SK-N-SH (cell line): ENCODE data around the gene MAML3. TPM values are rescaled to one million over a fixed set of nuclear protein-coding genes. Genes with fewer than 3 reads are reported as not detected.
A peak's percentile ranks its signal among the peaks of the same experiment; 100 is the strongest.

Experiments
- CTCF ChIA-PET: fragments of 300-600, 350-600 bp; formaldehyde crosslinking; extraction: SDS; loops from one replicate; lab custom pipeline; 2021; lab: Yijun Ruan, JAX
- POLR2A ChIA-PET: fragments of 350-600 bp; sonication (Branson Sonifier 250); formaldehyde crosslinking; extraction: SDS; loops from one replicate; lab custom pipeline; 2020; ENCODE audit warnings: antibody characterized with exemption, inconsistent platforms; lab: Yijun Ruan, JAX
- DNase-seq: peaks from one replicate; pipeline ENCODE4 v3.0.0; 2012
- H2AFZ ChIP-seq: fragments of 200-600 bp; sonication (generic); 2 replicates; pipeline ENCODE4 v1.8.1; 2016; ENCODE audit warnings: antibody characterized with exemption, mild to moderate bottlenecking, low read depth
- H3F3A ChIP-seq: fragments of 200-600 bp; sonication (generic); replicated peaks from 2 replicates; pipeline ENCODE3; 2016; ENCODE audit warnings: antibody characterized with exemption, mild to moderate bottlenecking; ENCODE audit not compliant: insufficient read depth
- H3K27ac ChIP-seq, 2 experiments: fragments of 200-500 bp in 1 of 2; fragments of 200-600 bp in 1 of 2; sonication (Bioruptor generic) in 1 of 2; sonication (generic), shearing (Covaris generic) in 1 of 2; 2 replicates each; pipeline versions ENCODE4 v1.5.1 to v1.6.1; 2014 to 2016; ENCODE audit warnings: low read depth in 2 of 2, inconsistent platforms in 1 of 2, low read length in 1 of 2, mild to moderate bottlenecking in 1 of 2, mixed read lengths in 1 of 2
- H3K27me3 ChIP-seq: fragments of 200-600 bp; sonication (generic), shearing (Covaris generic); 2 replicates; pipeline ENCODE4 v1.6.1; 2016; ENCODE audit warnings: mixed run types; ENCODE audit not compliant: insufficient read depth
- H3K36me3 ChIP-seq, 2 experiments: fragments of 200-500 bp in 1 of 2; fragments of 200-600 bp in 1 of 2; sonication (Bioruptor generic) in 1 of 2; sonication (generic) in 1 of 2; replicated peaks in 1 of 2; 2 replicates each; pipeline versions ENCODE3 to v1.5.1; 2014 to 2016; ENCODE audit warnings: low read length in 1 of 2, mild to moderate bottlenecking in 1 of 2; ENCODE audit not compliant: insufficient read depth in 2 of 2, control insufficient read depth in 1 of 2
- H3K4me1 ChIP-seq, 2 experiments: fragments of 200-500 bp in 1 of 2; fragments of 200-600 bp in 1 of 2; sonication (Bioruptor generic) in 1 of 2; sonication (generic), shearing (Covaris generic) in 1 of 2; 2 replicates each; pipeline versions ENCODE4 v1.5.1 to v1.6.1; 2014 to 2016; ENCODE audit warnings: low read depth in 1 of 2, low read length in 1 of 2, mixed run types in 1 of 2; ENCODE audit not compliant: insufficient read depth in 2 of 2, control insufficient read depth in 1 of 2
- H3K4me2 ChIP-seq: fragments of 200-600 bp; sonication (generic), shearing (Covaris generic); 2 replicates; pipeline ENCODE4 v1.6.1; 2017; ENCODE audit warnings: mixed run types
- H3K4me3 ChIP-seq, 2 experiments: fragments of 200-500 bp in 1 of 2; fragments of 200-600 bp in 1 of 2; sonication (Bioruptor generic) in 1 of 2; sonication (generic), shearing (Covaris generic) in 1 of 2; 2 replicates each; pipeline versions ENCODE4 v1.5.1 to v1.8.1; 2014 to 2016; ENCODE audit warnings: low read depth in 2 of 2, inconsistent platforms in 1 of 2, low read length in 1 of 2, mild to moderate bottlenecking in 1 of 2, mixed read lengths in 1 of 2, moderate library complexity in 1 of 2
- H3K79me2 ChIP-seq: fragments of 200-600 bp; sonication (generic); 2 replicates; pipeline ENCODE4 v1.8.1; 2017; ENCODE audit warnings: mild to moderate bottlenecking; ENCODE audit not compliant: insufficient read depth
- H3K9ac ChIP-seq: fragments of 200-600 bp; sonication (generic); 2 replicates; pipeline ENCODE4 v1.6.1; 2017; ENCODE audit warnings: mixed run types
- H3K9me2 ChIP-seq: fragments of 200-600 bp; sonication (generic); 2 replicates; pipeline ENCODE4 v1.6.1; 2017; ENCODE audit warnings: mixed run types
- H3K9me3 ChIP-seq: fragments of 200-600 bp; sonication (generic); 2 replicates; pipeline ENCODE4 v1.6.1; 2017; ENCODE audit warnings: mixed run types, mild to moderate bottlenecking, moderate library complexity
- H4K20me1 ChIP-seq: fragments of 200-600 bp; sonication (generic); 2 replicates; pipeline ENCODE4 v1.6.1; 2017; ENCODE audit warnings: mild to moderate bottlenecking, mixed run types; ENCODE audit not compliant: insufficient read depth
- ELF1 ChIP-seq: IDR thresholded peaks from 2 replicates; pipeline ENCODE4 v1.4.0; 2012
- EP300 ChIP-seq, 2 experiments: IDR thresholded peaks; 2 replicates each; pipeline versions ENCODE4 v1.4.0 to v1.6.1; 2012; ENCODE audit warnings: borderline replicate concordance in 1 of 2, low read depth in 1 of 2, low read length in 1 of 2
- FOXM1 ChIP-seq: IDR thresholded peaks from 2 replicates; pipeline ENCODE4 v1.4.0; 2012; ENCODE audit warnings: low read depth, mild to moderate bottlenecking
- GATA2 ChIP-seq: sonication (generic); formaldehyde crosslinking; IDR thresholded peaks from 2 replicates; pipeline ENCODE4 v1.5.0; 2020; ENCODE audit warnings: mild to moderate bottlenecking, missing genetic modification reagents
- MXI1 ChIP-seq: IDR thresholded peaks from 2 replicates; pipeline ENCODE4 v1.6.1; 2012; ENCODE audit warnings: mild to moderate bottlenecking, low read depth, low read length, improper control_type of control experiment
- NFIC ChIP-seq: IDR thresholded peaks from 2 replicates; pipeline ENCODE4 v1.4.0; 2012; ENCODE audit warnings: borderline replicate concordance
- POLR2AphosphoS5 ChIP-seq: IDR thresholded peaks from 2 replicates; pipeline ENCODE4 v1.6.1; 2012; ENCODE audit warnings: low read depth, low read length
- RFX5 ChIP-seq: IDR thresholded peaks from 2 replicates; pipeline ENCODE4 v1.6.1; 2012; ENCODE audit warnings: mild to moderate bottlenecking, improper control_type of control experiment, low read length
- TAF1 ChIP-seq: IDR thresholded peaks from 2 replicates; pipeline ENCODE4 v1.6.1; 2012; ENCODE audit warnings: low read depth, mild to moderate bottlenecking, low read length, moderate library complexity, borderline replicate concordance
- TCF12 ChIP-seq: IDR thresholded peaks from 2 replicates; pipeline ENCODE4 v1.4.0; 2012
- TEAD4 ChIP-seq: IDR thresholded peaks from 2 replicates; pipeline ENCODE4 v1.4.0; 2012; ENCODE audit warnings: mild to moderate bottlenecking, borderline replicate concordance; ENCODE audit not compliant: insufficient read depth
- ZBTB33 ChIP-seq: IDR thresholded peaks from 2 replicates; pipeline ENCODE4 v1.4.0; 2012; ENCODE audit warnings: low read depth, borderline replicate concordance
- WGBS: methylation state at CpG from one replicate; pipeline ENCODE4 v1.1.6; 2017; ENCODE audit warnings: low lambda C conversion rate; 5-methylcytosine and 5-hydroxymethylcytosine counted together
- polyA plus RNA-seq, 3 experiments: library from polyadenylated mRNA; depleted of rRNA; stranded (reverse); fragments of >200 nt; gene quantifications; 2 replicates each; pipeline ENCODE4 v1.2.3, GENCODE V29; 2012
- TF ChIP-seq, protein P1 (sequence below): IDR thresholded peaks from 2 replicates; pipeline ENCODE4 v1.4.0; 2012; ENCODE audit warnings: low read depth
- TF ChIP-seq, protein P2 (sequence below): fragments of 200-600 bp; sonication (generic); IDR thresholded peaks from 2 replicates; pipeline ENCODE4 v1.6.1; 2017; ENCODE audit warnings: antibody characterized with exemption, mild to moderate bottlenecking, moderate library complexity

The MAML3 gene
- polyA plus RNA-seq, 1 of the 3 experiments (the other 2 are of a cell fraction) = 5.3 TPM

DNA sequence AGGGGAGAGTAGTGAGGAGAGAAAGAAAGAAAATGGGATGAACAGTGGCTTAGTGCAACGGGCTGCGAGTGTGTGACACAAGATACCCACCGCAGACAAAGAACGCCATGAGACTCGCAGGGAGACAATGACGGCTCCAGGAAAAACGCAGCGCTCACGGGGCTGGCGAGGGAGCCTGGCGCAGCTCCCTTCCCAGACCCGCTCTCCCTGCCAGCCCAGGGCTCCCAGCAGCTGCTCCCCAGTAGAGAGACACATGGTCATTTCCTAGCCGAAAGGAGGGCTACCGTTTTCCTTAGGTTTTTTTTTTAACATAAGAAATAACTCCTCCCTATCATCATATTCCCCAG lies 149.5 kb downstream of the MAML3 start:
- Histone ChIP-seq H3K27me3 (no peaks in the 10 kb centered on the region), H4K20me1 (no peaks in the 10 kb centered on the region), H3K4me2 (peak overlapping the region; percentile 61), H3F3A (no peaks in the 10 kb centered on the region), H3K9me2 (no peaks in the 10 kb centered on the region), H3K27ac (peak overlapping the region; percentile 62 to 96), H3K4me3 (peak overlapping the region; percentile 33 to 54), H3K79me2 (0 out of 2 replicates have a peak, but pooled peaks cover 5% of the 10 kb centered on the region), H3K9ac (peak overlapping the region; percentile 61), H3K9me3 (no peaks in the 10 kb centered on the region), H3K4me1 (peaks cover 10 to 43% of the 10 kb centered on the region in 2 experiments; a peak in 3 of 4 replicates), H3K36me3 (no peaks in the 10 kb centered on the region), H2AFZ (peak overlapping the region; percentile 79; the same call in 1 of the 2 replicates)
- peak; percentile 79 for DNase-seq
- ChIA-PET CTCF (interaction anchor here (0.7 to 1.3 kb wide), 3 partner anchors 19 to 270 kb away, joined by 3 to 5 read pairs (median 3); no protein-coding TSS in a partner anchor), POLR2A (interaction anchor here (0.8 to 1.9 kb wide), 5 partner anchors 32 to 233 kb away, joined by 3 to 7 read pairs (median 5); no protein-coding TSS in a partner anchor)
- 7% methylated on average over 11 of the region's 14 CpGs for WGBS
- no peak for TF ChIP-seq FOXM1
- TF ChIP-seq TAF1 = peak; percentile 39; the same call in 1 of the 2 replicates
- TF ChIP-seq MXI1 = peak; percentile 72; the same call in 1 of the 2 replicates
- peak; percentile 36; the same call in 1 of the 2 replicates for TF ChIP-seq POLR2AphosphoS5
- TF ChIP-seq, protein P1, sequence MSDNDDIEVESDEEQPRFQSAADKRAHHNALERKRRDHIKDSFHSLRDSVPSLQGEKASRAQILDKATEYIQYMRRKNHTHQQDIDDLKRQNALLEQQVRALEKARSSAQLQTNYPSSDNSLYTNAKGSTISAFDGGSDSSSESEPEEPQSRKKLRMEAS = peak; percentile 21; the same call in 1 of the 2 replicates

- ChIA-PET CTCF (interaction anchor here (0.7 to 1.4 kb wide), 6 partner anchors 20 to 269 kb away, joined by 3 to 5 read pairs (median 3); no protein-coding TSS in a partner anchor), POLR2A (interaction anchor here (0.8 to 1.9 kb wide), 6 partner anchors 32 to 551 kb away, joined by 3 to 7 read pairs (median 4); no protein-coding TSS in a partner anchor)
- H3F3A ChIP-seq = no peaks in the 10 kb centered on the region
- H3K9me3 ChIP-seq = no peaks in the 10 kb centered on the region
- TF ChIP-seq EP300 (IDR thresholded peaks at IDR 0.05; ENCODE audit: borderline replicate concordance in 1 of 2, low read depth in 1 of 2, low read length in 1 of 2) (no peak), TEAD4 (no peak), RFX5 (no peak), MXI1 (no peak), TCF12 (no peak), ELF1 (no peak), NFIC (no peak), ZBTB33 (no peak), GATA2 (CRISPR knock-in tag) (no peak)
- TF ChIP-seq, protein P2, sequence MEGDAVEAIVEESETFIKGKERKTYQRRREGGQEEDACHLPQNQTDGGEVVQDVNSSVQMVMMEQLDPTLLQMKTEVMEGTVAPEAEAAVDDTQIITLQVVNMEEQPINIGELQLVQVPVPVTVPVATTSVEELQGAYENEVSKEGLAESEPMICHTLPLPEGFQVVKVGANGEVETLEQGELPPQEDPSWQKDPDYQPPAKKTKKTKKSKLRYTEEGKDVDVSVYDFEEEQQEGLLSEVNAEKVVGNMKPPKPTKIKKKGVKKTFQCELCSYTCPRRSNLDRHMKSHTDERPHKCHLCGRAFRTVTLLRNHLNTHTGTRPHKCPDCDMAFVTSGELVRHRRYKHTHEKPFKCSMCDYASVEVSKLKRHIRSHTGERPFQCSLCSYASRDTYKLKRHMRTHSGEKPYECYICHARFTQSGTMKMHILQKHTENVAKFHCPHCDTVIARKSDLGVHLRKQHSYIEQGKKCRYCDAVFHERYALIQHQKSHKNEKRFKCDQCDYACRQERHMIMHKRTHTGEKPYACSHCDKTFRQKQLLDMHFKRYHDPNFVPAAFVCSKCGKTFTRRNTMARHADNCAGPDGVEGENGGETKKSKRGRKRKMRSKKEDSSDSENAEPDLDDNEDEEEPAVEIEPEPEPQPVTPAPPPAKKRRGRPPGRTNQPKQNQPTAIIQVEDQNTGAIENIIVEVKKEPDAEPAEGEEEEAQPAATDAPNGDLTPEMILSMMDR = no peak
- no peaks in the 10 kb centered on the region for H3K27me3 ChIP-seq
- peak overlapping the region; percentile 79; the same call in 1 of the 2 replicates for H2AFZ ChIP-seq
- H3K4me3 ChIP-seq = peak overlapping the region; percentile 33 to 54
- DNase-seq = peak; percentile 16
- H4K20me1 ChIP-seq = no peaks in the 10 kb centered on the region
- H3K9ac ChIP-seq = peak overlapping the region; percentile 61
- H3K27ac ChIP-seq = peak overlapping the region; percentile 62 to 96
- no peaks in the 10 kb centered on the region for H3K9me2 ChIP-seq
- H3K79me2 ChIP-seq = 0 out of 2 replicates have a peak, but pooled peaks cover 5% of the 10 kb centered on the region
- 72% methylated on average over 6 of the region's 6 CpGs for WGBS
- H3K36me3 ChIP-seq = no peaks in the 10 kb centered on the region
- peaks cover 10 to 38% of the 10 kb centered on the region in 2 experiments; a peak in 3 of 4 replicates for H3K4me1 ChIP-seq
- peak overlapping the region; percentile 61 for H3K4me2 ChIP-seq
These were observed 150.0 kb downstream of the MAML3 start for GRCh38 chr4:140003876-140004548.
